ENCODE measurements around the gene DIP2C.

DNA sequence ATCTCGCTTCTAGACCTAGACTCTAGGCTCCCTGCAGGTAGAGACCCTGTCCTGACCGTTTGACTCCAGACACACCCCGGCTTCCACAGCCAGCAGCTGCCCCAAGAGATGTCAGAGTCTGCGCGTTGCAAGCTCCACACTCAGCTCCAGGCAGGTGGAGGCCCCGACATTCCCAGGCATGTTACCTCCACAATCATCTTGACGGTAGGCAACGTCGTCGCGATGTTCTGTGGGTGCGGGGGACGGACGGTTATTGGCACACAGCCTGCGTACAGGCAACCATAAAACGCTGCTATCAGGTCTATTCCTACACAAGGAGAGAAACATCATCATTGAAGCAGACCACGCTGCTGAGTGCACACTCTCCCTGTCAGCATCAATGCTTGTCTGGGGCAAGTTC is 341.0 kb downstream of the DIP2C start:
- TF ChIP-seq, protein P1, sequence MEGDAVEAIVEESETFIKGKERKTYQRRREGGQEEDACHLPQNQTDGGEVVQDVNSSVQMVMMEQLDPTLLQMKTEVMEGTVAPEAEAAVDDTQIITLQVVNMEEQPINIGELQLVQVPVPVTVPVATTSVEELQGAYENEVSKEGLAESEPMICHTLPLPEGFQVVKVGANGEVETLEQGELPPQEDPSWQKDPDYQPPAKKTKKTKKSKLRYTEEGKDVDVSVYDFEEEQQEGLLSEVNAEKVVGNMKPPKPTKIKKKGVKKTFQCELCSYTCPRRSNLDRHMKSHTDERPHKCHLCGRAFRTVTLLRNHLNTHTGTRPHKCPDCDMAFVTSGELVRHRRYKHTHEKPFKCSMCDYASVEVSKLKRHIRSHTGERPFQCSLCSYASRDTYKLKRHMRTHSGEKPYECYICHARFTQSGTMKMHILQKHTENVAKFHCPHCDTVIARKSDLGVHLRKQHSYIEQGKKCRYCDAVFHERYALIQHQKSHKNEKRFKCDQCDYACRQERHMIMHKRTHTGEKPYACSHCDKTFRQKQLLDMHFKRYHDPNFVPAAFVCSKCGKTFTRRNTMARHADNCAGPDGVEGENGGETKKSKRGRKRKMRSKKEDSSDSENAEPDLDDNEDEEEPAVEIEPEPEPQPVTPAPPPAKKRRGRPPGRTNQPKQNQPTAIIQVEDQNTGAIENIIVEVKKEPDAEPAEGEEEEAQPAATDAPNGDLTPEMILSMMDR (conservative IDR thresholded peaks at IDR 0.05), result no peak
- no peak for TF ChIP-seq ZFX (IDR thresholded peaks at IDR 0.05)
